CD4-positive, alpha-beta T cell treated with Interleukin-1 beta for 1 hour (primary cell): ENCODE measurements around the gene RNF34.

Experiments
- DNase-seq, 2 donors: peaks; one replicate each; pipeline ENCODE4 v3.0.0-alpha.2; 2020 to 2022

The RNF34 gene

GRCh38 chr12:121467638-121468498 lies 68.0 kb downstream of the RNF34 start:
- DNase-seq = no peak

GRCh38 chr12:121468499-121468801 lies 68.5 kb downstream of the RNF34 start:
- no peak for DNase-seq

GRCh38 chr12:121470751-121471150 lies 70.8 kb downstream of the RNF34 start:
- DNase-seq = no peak

GRCh38 chr12:121472150-121472905 lies 72.4 kb downstream of the RNF34 start:
- DNase-seq = no peak
